Stimulated activated CD4-positive, alpha-beta T cell treated with anti-CD3 and anti-CD28 coated beads, TNF-alpha, amount 100 ng/mL, for 4 hours (primary cell): ENCODE measurements around the gene ITPK1.

Experiments used
- DNase-seq, 3 experiments: peaks; one replicate each; pipeline ENCODE4 v3.0.0-alpha.2; 2020; ENCODE audit warnings: low read depth in 3 of 3

Gene ITPK1

GRCh38 chr14:92897922-92898565, 217.7 kb downstream of the ITPK1 start:
- peak in 2 of 3 experiments; percentile 19 to 20 for DNase-seq

- DNase-seq: no peak
Observed at GRCh38 chr14:92895352-92895878, 220.3 kb downstream of the ITPK1 start.

DNA sequence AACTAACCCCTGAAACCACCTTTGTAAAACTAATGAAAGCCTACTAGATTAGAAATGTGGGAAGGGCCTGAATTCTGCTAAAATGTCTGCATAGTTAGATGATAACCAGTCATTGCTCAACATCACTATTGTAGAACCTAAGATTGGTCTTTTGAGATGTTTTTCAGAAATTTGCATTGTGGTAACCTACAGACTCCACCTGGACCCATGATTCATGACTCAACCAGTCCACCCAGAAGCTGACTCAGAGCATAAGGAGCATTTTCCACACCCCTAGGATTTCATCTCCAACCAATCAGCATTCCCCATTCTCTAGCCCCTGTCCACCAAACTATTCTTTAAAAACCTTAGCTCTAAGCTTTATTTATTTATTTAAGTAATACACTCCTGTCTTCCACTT, 223.1 kb downstream of the ITPK1 start:
- no peak for DNase-seq

- DNase-seq: no peak
Observed at GRCh38 chr14:92890830-92891588, 224.7 kb downstream of the ITPK1 start.

- no peak for DNase-seq
Observed at GRCh38 chr14:92888896-92889295, 226.8 kb downstream of the ITPK1 start.

DNA sequence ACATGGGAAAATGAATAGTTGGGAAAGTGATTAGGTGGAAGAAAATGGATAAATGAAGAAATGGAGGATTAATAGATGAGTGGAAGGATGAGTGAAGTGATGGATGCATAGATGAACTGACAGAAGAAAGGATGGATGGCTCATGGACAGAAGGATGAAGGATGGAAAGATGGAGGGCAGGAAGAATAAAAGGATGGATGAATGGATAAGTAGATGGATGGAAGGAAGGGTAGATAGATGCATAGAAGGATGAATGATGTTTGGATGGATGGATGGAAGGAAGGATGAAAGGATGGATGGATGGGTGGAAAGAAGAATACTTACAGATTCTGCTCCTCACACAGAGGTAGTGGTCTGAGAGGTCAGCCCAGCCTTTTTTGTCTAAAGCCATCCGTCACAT, 228.6 kb downstream of the ITPK1 start:
- DNase-seq: no peak
